ENCODE measurements around the gene RAE1. TPM values are rescaled to one million over a fixed set of nuclear protein-coding genes. Genes with fewer than 3 reads are reported as not detected.

The RAE1 gene
- total RNA-seq, 1 donor from 2014 or later, result 17.6 TPM

DNA sequence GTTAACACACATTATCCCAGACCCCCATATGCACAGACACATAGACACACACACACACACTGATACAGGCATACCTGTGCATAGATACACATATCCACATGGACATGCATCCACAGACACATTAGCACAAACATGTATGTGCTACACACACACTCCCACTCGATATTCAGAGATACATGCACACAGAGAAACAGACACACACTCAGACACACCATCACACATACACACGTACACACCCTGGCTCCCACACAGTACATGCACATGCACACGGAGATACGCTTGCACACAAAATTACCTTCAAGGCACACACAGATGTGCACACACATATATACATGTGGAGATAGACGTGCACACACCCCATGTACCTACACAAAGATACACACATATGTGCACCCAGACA lies 59.9 kb downstream of the RAE1 start:
- Mint-ChIP-seq H3K27ac (ENCODE audit: unreplicated experiment) (no peak overlapping the region), H3K36me3 (ENCODE audit: low read depth) (peaks cover 8% of the 10 kb centered on the region), H3K4me3 (ENCODE audit: unreplicated experiment) (no peak overlapping the region), H3K9me3 (ENCODE audit: low read depth) (no peaks in the 10 kb centered on the region), H3K27me3 (ENCODE audit: low read depth) (no peaks in the 10 kb centered on the region), H3K4me1 (ENCODE audit: low read depth) (peaks cover 2% of the 10 kb centered on the region)
- TF ChIP-seq CTCF (IDR thresholded peaks at IDR 0.05), result no peak
- DNase-seq (ENCODE audit: low spot score), result no peak

DNA sequence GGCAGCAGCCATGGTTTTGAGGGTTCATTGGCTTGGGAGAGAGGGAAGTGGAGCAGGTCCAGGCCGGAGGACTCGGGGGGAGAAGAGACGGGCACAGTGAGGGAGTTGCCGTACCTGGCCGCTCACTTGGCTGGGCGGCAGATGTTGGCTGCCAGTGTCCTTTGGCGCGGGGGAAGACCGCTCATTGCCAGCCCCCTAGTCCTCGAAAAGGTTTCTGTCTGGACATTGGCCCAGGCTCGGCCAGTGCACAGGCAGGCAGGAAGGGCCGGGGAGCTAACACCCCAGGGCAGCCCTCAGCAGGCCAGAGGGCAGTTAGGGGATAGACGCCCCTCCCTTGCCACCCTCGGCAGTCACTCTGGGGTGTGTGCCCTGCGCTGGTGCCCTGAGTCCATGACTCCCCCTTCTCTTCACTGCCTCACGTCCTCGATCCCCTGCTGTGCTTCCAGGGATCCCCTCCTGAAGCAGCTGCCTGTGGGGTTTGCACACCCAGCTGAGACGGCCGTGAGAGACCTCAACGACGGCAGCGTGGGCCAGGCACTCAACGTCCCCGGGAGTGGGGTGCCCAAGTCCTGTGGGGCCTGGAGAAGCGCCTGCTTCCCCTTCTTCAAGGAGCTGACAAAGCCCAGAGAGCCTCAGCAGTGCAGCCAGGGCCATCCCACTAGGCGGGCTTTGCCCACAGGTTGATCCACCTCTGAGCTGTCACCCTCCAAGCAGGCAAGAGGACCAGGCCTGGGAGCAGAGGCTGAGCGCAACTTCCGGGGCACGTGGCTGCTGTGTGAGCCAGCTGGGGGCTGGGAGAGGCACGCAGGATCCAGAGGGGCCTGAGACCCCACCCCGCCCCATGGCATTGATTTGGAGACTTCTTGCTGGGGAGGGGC lies 60.6 kb downstream of the RAE1 start:
- Mint-ChIP-seq H3K4me1 (ENCODE audit: low read depth) (peaks cover 2% of the 10 kb centered on the region), H3K36me3 (ENCODE audit: low read depth) (peaks cover 8% of the 10 kb centered on the region), H3K4me3 (ENCODE audit: unreplicated experiment) (no peak overlapping the region), H3K9me3 (ENCODE audit: low read depth) (no peaks in the 10 kb centered on the region), H3K27me3 (ENCODE audit: low read depth) (no peaks in the 10 kb centered on the region), H3K27ac (ENCODE audit: unreplicated experiment) (no peak overlapping the region)
- DNase-seq (ENCODE audit: low spot score), result no peak
- TF ChIP-seq CTCF (IDR thresholded peaks at IDR 0.05), result no peak

- H3K9me3 Mint-ChIP-seq (ENCODE audit: low read depth), result no peaks in the 10 kb centered on the region
- H3K27me3 Mint-ChIP-seq (ENCODE audit: low read depth), result peaks cover 4% of the 10 kb centered on the region
- no peak for TF ChIP-seq CTCF (IDR thresholded peaks at IDR 0.05)
- peaks cover 6% of the 10 kb centered on the region for H3K36me3 Mint-ChIP-seq (ENCODE audit: low read depth)
- H3K4me3 Mint-ChIP-seq (ENCODE audit: unreplicated experiment), result no peak overlapping the region
- H3K27ac Mint-ChIP-seq (ENCODE audit: unreplicated experiment), result no peak overlapping the region
- H3K4me1 Mint-ChIP-seq (ENCODE audit: low read depth), result peaks cover 2% of the 10 kb centered on the region
- no peak for DNase-seq (ENCODE audit: low spot score)
Observed at GRCh38 chr20:57412347-57413029, 61.4 kb downstream of the RAE1 start.

GRCh38 chr20:57413986-57414385 lies 62.9 kb downstream of the RAE1 start:
- Mint-ChIP-seq H3K9me3 (ENCODE audit: low read depth) (no peaks in the 10 kb centered on the region), H3K4me1 (ENCODE audit: low read depth) (peaks cover under 1% of the 10 kb centered on the region), H3K27me3 (ENCODE audit: low read depth) (peaks cover 6% of the 10 kb centered on the region), H3K36me3 (ENCODE audit: low read depth) (no peaks in the 10 kb centered on the region), H3K27ac (ENCODE audit: unreplicated experiment) (no peak overlapping the region), H3K4me3 (ENCODE audit: unreplicated experiment) (no peak overlapping the region)
- DNase-seq (ENCODE audit: low spot score), result no peak
- no peak for TF ChIP-seq CTCF (IDR thresholded peaks at IDR 0.05)

DNA sequence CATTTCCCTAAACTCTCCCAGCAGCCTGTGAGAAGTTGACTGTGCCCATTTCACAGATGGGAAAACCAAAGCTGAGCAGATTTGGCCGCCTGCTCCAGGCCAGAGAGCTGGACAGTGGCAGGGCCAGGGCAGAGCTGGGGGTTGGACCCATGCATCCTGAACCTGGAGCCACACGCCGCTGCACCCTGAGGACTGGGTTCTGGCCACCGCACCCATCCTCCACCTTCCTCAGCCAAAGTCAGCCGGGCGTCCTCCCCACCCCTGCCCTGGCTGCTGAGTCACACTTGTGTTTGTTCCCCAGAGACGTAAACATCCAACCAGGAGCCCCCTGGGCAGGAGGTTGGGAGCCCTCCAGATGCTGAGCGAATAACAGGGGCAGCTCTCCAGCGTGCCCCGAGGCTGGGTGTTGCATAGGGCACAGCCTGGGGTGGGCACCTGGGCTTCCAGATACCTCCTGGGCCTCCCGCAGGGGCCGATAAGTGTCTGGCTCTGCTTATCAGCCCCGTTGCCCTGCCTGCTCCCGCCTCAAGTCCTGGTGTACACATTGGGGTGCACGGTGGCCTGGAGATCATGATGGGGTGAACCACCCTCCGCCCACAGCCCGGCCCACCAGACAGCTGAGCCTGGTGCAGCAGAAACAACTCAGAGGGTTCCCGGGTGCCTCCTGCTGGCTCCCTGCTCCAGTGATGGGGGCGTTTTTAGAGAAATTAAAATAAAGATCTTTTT lies 64.0 kb downstream of the RAE1 start:
- no peak overlapping the region for H3K27ac Mint-ChIP-seq (ENCODE audit: unreplicated experiment)
- H3K4me1 Mint-ChIP-seq (ENCODE audit: low read depth), result no peaks in the 10 kb centered on the region
- H3K36me3 Mint-ChIP-seq (ENCODE audit: low read depth), result no peaks in the 10 kb centered on the region
- H3K27me3 Mint-ChIP-seq (ENCODE audit: low read depth), result peaks cover 7% of the 10 kb centered on the region
- no peak for DNase-seq (ENCODE audit: low spot score)
- TF ChIP-seq CTCF (IDR thresholded peaks at IDR 0.05), result no peak
- no peak overlapping the region for H3K4me3 Mint-ChIP-seq (ENCODE audit: unreplicated experiment)
- H3K9me3 Mint-ChIP-seq (ENCODE audit: low read depth), result no peaks in the 10 kb centered on the region

All from chondrocyte (in vitro differentiated cells).